HG03045 (cell line): ENCODE data around the gene GABRG3.

Experiments
- ATAC-seq: cut with Tn5 transposase; IDR thresholded peaks from one replicate; pipeline ENCODE4 v1.9.1; 2021; ENCODE audit warnings: mild to moderate bottlenecking, moderate library complexity; ENCODE audit not compliant: unreplicated experiment

GABRG3 gene

DNA sequence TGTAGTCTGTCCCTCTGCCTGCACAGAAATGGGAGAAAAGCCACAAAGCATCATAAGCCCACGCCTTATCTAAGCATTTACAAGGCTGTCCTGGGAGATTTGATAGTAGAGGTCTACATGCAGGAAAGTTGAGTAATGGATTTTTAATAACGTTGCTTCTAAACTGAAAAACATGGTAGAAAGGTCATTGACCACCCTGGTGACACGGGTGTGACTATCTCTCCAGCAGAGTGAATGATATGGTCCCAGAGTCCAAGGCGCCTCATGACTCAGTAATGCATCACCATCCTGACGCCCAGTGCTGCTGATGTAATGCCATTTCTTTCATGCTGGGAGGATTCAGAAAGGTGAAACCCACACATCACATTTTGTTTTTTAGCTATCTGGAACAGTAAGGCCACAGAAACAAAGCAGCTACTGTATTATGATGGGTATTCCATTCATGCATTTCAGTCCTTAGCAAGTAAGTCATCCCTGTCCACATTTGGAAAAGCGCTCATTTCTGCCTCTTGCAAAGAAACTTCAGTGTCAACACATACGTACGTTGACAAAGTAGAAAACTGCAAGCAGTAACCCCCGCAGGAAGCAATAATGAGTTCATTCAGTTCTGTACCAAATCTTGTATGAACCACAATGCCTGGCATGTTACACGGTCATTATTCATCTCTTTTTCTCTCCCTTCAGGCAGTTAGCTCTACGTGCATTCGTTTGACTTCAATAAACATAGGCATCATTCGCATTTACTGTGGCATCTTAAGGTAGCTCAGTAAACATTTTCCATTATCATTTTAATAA lies 483.5 kb downstream of the GABRG3 start:
- ATAC-seq, result no peak

DNA sequence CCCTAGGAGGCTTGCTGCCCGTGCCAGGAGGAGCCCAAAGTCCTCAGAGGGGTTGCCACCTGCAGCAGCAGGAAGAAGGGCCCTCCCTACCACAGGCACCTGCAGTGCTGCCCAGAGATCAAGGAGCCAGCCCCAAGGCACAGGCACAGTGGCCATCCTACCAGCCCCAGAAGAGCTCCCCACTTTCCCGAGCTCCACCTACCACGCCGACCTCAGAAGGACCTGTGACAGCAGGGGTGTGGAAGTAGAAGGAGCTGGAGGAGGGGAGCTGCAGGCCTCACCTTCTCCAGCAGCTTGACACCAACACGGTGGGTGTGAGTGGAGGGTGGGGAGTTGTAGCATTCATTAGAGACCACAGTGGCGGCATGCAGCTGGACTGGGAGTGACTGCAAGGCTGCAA lies 485.8 kb downstream of the GABRG3 start:
- ATAC-seq, result no peak

DNA sequence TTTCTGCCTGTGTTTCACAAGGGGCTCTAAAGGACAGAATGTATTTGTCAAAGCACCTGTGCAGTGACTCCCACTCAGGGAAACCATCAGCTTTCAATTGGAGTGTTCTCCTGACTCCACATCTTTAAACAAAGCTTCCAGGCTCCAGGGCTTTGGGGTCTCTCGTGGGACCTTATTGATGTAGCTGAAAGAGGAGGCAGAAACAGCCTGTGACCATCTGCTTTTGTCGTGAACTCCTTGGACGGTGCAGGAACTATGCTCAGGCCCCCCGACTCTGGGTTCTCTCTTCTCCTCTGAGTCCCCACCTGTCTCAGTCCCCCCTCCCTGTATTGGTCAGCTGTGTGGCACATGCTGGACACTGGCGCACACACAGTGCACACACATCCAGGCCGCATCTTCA lies 486.8 kb downstream of the GABRG3 start:
- no peak for ATAC-seq

DNA sequence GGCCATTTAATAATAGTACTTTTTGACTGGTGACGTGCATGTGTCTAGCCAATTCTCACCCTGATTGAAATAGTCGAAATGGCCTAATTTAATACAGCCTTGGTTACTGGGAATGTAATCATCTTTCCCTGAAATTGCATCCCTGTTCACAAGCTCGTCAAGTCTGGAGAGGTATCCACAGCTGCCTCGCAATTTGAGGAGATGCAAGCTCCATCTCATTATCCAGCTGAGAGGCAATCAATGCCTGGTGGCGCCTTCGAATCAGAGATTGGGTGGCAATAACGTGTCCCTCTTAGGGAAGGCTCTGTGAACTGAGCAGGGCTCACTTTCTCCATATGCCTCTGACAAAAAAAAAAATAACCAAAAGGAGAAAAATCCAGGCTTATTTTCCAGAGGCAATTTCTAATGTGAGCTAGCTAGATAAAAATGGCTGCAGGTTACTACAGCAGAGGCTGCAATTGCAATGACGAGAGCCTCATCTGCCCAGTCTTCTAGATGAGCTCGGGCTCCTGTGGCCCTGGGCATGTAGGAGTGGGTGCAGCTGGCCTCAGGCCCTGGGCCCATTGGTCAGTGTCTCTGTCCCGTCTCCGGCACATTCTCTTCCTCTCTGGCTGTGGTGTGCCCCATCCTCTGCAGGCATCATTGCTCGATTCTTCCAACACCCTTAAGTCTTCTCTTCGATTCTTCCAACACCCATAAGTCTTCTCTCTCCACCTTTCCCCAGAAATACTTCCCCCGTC lies 487.5 kb downstream of the GABRG3 start:
- ATAC-seq, result no peak

DNA sequence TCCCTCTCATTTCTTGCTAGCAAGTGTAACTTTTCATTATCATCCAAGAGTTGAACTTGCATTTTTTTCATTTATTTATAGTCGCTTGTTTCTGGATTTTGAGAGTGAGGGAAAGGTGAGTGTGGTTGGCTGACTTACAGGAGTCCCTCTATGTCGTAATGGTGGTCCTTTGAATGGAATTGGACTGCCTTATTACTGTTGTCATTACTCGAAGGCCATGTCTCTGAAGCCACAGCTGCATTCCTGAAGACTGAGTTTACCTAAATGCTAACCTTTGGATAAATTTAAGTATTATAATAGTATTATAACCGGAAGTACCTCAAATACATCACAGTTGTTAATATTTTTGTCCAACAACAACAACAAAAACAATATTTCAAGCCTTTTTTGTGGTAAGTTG lies 488.9 kb downstream of the GABRG3 start:
- no peak for ATAC-seq

DNA sequence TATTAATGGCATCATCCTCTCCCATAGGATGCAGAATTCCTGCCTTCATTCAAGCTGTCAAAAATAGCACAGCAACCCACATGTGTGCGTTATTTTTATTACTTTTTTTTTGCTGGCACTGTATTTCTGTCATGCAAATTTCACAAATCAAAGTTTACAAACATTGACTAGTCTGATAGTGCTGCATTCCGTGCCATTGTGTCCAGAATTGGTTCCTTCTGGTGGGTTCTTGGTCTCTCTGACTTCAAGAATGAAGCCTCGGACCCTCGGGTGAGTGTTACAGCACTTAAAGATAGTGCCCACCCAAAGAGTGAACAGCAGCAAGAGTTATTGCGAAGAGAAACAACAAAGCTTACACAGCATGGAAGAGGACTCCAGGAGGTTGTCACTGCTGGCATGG lies 490.2 kb downstream of the GABRG3 start:
- ATAC-seq, result no peak

DNA sequence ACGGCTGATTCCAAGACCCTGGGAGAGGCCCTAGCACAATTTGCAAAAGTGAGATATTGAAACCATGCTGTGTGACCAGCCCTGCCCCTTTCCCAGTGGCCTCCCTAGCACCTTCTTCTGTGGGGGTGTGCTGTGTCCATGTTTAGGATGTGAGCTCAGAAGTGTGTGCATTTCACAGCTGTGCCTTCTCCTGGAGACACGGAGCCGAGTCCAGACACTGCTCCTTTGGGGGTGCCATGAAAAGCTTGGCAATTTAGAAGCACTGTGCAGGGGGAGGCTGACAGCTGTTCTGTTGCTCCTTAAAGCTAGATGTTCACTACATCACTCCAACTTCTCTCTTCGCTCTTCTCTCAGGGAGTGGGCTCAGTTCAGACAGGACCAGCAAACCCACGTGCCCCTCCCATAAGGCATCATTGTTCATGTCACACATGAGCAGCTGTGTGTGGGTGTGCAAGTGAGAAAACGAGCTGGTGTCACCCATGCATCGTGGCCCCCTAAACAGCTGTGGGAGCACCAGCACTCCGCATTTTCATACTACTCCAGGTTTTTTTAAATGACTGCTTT lies 492.6 kb downstream of the GABRG3 start:
- ATAC-seq, result no peak

DNA sequence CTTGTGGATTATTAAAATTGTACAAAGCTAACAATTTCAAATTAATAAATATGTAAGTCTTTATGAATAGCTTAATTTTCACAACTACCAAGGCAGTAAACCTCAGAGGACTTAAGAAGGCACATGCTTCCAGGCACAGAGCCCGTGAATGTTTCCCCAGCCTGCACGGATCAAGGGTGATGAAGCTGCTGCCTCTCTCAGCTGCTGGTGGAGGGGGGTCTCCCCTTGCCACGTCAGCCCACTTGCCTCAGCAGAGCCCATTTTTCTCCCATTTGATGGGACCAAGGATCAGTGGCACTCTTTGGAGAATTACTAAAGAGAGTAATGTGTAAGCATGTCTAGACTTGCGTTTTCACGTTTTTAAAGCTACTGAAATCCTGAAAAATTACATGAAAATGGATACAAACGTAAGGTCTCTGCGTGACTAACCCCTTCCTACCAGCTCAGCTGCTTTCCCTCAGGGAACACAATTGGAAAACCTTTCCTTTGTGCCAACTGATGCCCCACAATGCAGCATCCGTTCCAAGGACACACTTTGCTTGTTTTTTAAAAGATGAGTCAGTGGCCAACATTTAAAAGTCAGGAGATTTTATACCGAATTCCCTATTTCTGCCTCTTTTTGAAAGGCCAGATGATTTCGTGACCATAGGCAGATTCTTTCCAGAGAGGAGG lies 494.1 kb downstream of the GABRG3 start:
- no peak for ATAC-seq

DNA sequence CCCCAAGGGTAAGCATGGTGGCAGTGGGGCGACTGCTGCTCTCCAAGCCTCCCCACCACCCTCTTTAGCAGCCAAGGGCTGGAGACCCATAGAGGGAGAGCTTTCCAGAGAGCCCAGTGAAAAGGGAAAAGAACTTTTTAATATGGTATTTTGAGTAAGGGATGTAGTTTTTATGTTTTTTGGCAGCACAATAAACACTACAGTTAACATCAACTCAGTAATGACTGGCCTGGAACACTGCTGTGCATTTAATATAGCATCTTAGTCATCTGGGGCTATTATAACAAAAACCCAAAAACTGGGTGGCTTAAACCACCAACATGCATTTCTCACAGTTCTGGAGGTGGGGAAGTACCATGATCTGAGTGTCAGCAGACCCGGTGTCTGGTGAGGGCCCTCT lies 495.8 kb downstream of the GABRG3 start:
- no peak for ATAC-seq

DNA sequence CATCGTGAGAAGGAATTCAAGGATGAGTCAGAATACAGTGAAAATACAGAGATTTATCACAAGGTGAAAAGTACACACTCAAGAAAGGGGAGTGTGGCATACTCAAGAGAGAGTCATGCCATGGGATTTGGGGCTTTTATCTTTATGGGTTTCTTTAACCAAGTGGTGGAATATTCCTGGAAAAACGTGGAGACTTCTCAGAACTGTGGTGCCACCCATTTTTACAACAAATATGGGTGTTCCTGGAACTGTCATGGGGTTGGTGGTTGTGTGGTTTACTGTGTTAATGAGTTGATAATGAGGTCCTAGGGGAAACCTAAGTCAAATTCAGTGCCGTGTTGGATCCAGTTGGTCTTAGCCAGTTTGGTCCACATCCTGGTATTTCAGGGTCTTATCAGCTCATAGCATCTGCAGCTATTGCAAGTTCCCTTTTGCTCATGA lies 497.2 kb downstream of the GABRG3 start:
- ATAC-seq, result no peak

DNA sequence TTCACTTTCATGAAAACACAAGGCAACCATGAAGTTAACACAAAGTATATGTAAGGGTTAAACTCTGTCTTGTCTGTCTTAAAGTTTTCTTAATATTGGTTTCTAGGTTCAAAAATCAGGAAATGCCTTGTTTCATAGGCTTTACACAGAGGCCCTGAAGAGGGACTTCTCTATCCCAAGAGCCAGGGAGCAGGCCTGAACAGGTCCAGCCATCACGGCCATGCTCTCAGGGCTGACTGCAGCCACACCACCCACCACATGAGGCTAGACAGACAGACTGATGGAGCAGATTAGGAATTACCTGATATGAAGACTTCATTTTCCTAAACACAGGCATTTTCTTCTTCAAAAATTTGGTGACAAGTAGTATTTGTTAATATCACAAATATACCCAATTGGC lies 502.9 kb downstream of the GABRG3 start:
- ATAC-seq, result no peak

DNA sequence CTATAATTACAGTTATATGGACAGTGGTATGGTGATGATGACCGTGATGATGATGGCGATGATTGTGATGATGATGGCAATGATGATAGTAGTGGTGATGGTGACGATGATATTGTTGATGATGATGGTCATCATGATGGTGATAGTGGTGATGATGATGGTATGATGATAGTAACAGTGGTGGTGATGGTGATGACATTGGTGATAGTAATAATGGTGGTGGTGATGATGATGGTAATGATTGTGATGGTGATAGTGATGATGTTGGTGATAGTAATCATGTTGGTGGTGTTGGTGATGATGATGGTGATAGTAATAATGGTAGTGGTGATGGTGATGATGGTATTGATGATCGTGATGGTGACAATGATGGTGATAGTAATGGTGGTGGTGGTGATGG lies 504.4 kb downstream of the GABRG3 start:
- ATAC-seq, result no peak

DNA sequence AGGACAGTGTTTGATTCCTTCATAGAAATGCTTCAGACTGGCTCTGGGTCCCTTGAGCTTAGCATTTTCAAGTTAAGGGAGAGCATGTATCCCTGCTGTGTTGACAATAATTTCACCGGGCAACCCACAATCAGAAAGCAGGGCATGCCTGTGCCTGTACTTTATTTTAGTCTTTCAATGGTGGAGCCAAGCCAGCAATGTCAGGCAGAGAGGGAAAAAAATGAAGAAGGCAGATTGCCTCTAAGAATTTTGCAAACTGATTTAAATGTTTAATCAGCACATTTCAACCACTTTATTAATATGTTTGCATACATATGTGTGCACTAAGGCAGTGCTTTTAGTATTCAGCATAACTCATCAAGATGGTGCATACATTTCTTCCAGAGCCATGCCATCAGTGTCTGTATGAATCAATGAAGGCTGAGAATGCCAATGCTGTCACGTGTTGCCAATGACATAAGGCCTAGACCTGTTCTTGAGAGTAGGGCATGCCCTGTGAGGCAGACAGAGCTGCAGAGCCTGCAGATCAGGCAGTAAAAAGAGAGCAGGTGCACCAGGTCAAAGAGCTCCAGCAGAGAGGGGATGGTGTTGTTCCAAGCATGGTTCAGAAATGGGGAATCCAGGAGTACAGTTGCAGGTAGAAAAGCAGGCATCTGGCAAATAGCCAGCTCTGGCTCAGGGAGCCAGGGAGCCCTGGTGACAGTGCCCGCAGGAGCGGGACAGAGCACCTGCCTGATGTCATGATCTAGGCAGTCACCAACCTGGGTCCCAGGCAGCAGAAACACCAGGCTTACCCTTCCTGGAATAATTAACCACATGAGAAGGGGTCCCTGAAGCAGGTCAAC lies 508.5 kb downstream of the GABRG3 start:
- ATAC-seq, result no peak

DNA sequence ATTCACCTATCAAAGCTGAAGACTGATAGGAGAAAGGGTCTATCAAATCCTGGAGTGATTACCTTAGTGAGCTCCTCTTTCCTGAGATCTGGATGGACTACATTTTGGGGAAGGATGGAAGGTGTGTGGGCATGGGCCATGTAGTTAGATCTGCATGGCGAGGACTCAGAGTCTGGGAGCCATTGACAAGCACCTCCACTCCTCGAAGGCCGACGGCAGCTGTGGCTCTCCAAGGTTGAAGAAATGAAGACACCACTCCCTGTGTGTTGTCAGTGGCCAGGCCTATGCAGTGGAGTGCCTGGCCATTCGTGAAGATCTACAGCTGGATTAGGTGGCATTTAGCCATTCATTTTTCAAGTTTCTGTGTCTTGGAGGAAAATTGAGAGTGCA lies 509.2 kb downstream of the GABRG3 start:
- no peak for ATAC-seq

DNA sequence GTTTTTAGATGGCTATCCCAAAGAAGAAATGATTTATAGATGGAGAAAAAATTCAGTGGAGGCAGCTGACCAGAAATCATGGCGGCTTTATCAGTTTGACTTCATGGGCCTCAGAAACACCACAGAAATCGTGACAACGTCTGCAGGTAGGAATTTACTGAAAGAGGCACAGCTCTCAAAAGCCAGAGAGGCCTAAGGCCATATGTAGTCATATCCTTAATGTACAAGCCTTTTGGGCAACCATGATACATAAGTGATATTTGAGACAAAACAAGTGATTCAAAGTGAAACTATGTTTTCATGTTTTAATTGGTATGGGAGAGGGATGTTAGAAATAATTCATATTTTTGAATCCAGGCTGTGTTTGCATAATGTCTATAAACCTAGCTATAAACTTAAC lies 509.7 kb downstream of the GABRG3 start:
- ATAC-seq, result no peak

DNA sequence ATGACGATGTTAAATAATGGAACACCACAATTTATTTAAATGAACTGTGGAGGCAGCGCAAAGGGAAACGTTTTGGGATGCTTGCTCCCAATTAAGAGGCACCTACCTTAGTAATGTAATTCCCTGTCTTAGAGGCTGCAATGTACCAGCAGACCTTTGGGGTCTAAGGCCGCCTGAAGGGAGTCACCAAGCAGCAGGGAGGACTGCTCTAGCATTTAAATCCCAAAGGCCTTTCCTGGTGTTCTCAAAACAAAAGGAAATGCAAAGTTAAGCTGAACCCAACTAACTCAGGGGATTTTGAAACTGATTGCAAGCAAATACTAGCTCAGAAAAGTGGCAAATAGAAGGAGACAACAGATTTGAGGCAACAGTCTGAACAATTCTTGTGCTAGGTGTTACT lies 510.8 kb downstream of the GABRG3 start:
- ATAC-seq, result no peak

DNA sequence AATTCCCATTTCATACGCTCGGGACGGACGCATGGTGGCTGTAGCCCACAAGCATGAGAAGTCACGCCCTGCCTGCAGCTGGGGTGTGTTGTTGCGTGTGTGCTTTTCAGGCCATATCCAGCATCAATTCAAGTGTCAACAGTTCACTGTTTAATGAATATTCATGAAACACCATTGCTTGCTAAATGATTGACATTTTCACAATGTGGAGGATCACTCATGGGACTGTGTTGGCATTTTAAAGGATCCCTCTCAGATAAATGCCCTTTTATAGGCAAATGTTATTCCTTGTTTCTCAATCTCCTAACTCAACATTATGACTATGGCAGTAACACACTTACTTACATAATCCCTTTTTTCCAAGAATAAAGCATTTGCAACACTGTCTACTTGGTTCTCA lies 511.3 kb downstream of the GABRG3 start:
- no peak for ATAC-seq

DNA sequence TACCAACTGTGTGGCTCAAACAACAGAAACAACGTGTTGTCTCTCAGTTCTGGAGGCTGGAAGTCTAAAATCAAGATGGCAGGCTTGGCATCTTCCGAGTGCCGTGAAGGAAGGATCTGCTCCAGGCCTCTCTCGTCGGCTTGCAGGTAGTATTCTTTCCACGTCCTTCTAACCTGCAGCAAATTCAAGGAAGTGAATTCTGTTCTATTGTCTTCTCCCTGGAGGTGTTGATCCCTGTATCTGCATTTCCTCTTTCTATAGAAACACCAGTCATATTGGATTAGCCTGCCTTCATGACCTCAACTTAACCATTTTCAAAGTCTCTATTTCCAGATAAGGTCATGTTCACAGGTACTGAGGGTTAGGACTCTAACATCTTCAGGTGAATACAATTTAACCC lies 512.1 kb downstream of the GABRG3 start:
- no peak for ATAC-seq

DNA sequence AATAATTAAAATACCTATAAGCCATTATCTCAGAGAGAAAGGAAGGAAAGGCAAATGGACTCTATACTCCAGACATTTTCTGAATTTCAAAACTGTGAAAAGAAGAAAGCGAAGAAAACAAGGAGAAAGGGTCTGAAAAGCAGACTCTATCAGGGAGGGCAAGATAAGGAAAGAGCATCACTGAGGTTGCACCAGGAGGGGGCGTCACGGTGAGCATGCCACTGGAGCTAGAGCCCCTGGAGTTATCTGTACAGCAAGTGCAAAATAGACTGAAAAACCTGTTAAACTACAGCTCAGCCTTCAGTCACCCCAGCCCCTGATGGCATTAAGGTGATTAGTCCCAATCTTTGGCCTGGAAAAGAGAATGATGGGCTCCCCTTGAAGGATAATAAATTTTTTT lies 514.3 kb downstream of the GABRG3 start:
- no peak for ATAC-seq

DNA sequence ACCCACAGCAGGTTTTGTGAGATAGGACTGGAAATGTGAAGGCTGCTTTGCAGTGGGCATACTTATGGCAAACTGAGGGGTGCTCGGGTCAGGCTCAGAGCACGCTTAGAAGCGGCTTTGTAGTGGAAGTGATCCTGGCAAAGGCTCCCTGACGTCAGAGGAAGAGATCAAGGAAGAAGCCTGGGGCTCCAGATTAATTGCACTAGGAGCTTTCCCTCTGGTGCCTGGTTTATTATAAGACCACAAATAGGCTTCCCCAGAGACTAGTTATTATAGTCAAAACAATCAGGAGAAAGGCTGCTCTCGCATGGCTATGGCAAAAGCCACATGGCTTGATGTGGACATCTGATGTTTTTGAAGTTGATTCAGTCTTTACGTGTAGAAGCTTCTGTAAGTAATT lies 515.1 kb downstream of the GABRG3 start:
- no peak for ATAC-seq
